B cell (primary cell): Measurements from ENCODE around the gene HES6.

Experiments used
- EZH2 ChIP-seq: IDR thresholded peaks from 2 replicates; pipeline ENCODE4 v1.6.1; 2012; ENCODE audit warnings: borderline replicate concordance, low read depth, mild to moderate bottlenecking, moderate library complexity, low read length; ENCODE audit not compliant: insufficient read depth, poor library complexity, severe bottlenecking
- TF ChIP-seq, protein P1 (sequence below): fragments of 200-600 bp; IDR thresholded peaks from one replicate; pipeline ENCODE4 v1.8.0; 2022; ENCODE audit warnings: antibody characterized with exemption, mild to moderate bottlenecking

DNA sequence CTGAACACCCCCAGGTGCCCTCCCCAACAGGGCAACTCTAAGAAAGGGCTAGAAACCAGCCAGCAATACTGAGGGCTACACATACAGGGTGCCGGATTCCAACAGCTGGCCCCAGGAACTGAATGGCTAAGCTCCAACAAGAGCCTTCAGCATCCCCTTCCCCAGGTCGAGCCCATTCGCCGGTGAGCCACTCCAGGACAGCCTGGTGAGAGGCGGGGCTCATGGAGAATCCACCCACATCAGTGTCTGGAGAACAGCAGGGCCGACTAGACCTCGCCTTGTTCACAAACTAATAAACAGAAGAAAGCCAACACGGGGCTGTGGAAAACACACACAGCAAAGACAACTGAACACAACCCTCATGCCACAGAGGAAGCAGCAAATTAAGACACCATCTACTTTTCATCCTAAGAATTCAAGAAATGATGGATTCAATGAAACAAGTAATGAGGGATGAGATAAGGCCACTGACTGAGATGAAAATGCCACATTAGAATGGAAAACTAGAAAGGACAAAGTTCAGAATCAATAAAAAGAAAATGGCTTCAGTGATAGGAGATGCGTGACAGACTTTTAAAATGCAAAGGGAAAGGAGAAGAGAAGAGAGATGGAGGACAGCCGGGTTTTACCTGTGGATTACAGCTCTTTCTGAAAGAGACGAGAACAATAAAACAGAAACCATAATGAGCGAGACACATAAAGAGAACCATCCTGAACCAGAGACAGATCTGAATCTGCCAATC, 40.4 kb upstream of the HES6 start:
- TF ChIP-seq, protein P1, sequence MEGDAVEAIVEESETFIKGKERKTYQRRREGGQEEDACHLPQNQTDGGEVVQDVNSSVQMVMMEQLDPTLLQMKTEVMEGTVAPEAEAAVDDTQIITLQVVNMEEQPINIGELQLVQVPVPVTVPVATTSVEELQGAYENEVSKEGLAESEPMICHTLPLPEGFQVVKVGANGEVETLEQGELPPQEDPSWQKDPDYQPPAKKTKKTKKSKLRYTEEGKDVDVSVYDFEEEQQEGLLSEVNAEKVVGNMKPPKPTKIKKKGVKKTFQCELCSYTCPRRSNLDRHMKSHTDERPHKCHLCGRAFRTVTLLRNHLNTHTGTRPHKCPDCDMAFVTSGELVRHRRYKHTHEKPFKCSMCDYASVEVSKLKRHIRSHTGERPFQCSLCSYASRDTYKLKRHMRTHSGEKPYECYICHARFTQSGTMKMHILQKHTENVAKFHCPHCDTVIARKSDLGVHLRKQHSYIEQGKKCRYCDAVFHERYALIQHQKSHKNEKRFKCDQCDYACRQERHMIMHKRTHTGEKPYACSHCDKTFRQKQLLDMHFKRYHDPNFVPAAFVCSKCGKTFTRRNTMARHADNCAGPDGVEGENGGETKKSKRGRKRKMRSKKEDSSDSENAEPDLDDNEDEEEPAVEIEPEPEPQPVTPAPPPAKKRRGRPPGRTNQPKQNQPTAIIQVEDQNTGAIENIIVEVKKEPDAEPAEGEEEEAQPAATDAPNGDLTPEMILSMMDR = no peak
- no peak for TF ChIP-seq EZH2
